HG03439 (cell line): ENCODE measurements around the gene KCTD19.

Source experiments
- ATAC-seq: cut with Tn5 transposase; IDR thresholded peaks from one replicate; pipeline ENCODE4 v1.9.1; 2021; ENCODE audit warnings: mild to moderate bottlenecking, moderate library complexity; ENCODE audit not compliant: unreplicated experiment

Gene KCTD19

DNA sequence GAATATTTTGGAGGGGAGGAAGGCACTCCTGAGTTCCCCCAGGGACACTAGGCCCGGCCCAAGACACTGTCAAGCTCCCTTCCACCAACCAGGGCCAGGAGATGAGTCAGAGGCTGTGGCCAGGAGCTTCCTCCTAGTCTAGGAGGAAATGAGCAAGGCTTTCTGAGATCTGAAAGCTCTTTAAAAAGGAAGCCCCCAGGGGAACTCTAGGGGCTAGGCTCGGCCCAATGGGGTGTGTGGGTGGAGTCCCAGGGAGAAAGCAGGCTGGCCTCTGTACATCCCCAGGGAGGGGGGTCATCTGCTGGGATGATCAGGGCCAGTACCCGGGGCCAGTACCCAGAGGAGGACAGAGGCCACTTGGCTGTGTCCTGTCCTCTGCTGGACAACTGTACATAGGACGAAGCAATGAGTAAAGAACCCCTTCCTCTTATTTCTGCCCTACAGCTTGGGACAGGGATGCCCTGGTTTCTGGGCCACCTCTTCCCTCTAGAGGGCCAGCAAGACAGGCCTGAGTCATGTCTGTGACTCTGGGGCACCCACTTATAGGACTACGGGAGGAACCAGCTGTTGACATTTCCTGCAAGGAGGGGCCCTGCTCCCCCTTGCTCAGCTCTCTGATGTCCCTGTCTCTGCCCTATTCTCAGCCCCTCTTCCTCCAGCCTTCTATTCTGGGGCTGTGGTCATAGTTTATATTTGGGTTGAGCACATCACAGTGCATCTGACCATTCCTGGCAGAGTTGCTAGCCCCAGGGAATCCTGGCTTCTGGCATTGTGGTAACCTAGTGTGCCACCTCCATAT lies 82.0 kb downstream of the KCTD19 start:
- peak; percentile 47 for ATAC-seq

- no peak for ATAC-seq
Measured at GRCh38 chr16:67243481-67243880, 83.1 kb downstream of the KCTD19 start.

GRCh38 chr16:67242138-67242730 lies 84.3 kb downstream of the KCTD19 start:
- ATAC-seq: no peak

DNA sequence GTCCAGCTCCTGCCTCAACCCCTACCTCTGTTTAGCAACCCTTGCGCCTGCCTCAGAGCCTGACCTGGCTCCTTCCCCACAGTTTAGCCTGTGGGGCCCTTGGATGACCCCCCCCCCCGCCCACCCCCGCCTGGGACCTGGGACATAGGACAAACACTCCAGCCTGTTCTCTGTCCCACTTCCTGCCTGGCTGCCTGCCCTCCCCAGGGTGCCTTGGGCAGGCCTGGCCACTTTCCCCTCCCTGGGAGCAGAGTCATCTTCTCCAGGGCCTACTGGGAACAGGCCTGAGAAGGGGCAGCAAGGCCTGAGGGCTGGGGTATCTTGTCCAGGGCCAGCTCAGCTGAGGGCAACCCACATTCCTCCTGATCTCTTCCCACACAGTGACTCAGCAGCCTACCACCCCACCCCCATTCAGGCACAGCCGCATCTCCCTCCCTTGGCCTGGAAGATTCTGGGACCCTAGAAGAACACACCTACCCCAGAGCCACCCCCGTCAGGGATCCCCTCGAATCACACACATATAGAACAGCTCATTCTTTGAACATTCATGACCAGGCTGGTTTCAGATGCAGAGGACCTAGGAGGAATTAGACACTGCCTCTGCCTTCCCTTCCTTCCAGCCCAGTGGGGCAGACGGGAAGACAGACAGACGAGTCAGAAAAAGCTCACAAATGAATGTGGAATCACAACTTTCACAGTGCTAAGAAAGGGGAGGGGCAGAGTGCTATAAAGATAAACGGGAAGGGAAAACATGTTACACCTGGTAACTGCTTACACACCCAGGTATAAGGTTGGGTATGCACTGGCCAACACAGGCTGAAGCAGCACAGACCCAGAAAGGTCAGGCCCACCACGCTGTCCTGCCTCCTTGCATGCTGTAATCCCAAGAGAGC lies 85.3 kb downstream of the KCTD19 start:
- ATAC-seq: no peak

GRCh38 chr16:67240506-67240905 lies 86.0 kb downstream of the KCTD19 start:
- ATAC-seq: no peak
